ENCODE results near the gene NEK5. TPM values are rescaled to one million over a fixed set of nuclear protein-coding genes. Genes with fewer than 3 reads are reported as not detected.

The NEK5 gene
- total RNA-seq, 2 donors from 2014 or later = 1.2 to 2.3 TPM

DNA sequence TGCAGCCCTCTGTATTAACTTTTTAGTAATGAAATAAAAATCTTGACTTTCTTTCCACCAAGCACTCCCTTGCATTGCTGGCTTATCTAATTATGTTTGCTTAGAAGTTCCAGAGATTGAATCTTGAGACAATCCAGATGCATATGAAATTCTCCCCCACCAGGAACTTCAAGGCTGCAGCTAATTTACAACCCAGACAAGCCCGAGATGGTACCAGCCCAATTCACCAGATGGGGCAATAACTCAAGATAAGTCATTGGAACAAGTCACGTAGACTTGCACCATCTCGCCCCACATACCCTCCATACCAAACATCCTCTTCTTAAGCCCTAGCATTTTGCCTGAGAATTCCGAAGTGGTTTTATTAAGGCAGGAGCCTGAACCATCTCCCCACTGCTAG, 75.4 kb downstream of the NEK5 start:
- H3K4me3 ChIP-seq = no peak overlapping the region
- no peaks in the 10 kb centered on the region for H3K9me3 ChIP-seq
- no peak for DNase-seq (ENCODE audit: low spot score)
- no peak overlapping the region for H3K27ac ChIP-seq
- intact Hi-C loops (cut with DNase I) = no loop called here
- TF ChIP-seq, protein P1, sequence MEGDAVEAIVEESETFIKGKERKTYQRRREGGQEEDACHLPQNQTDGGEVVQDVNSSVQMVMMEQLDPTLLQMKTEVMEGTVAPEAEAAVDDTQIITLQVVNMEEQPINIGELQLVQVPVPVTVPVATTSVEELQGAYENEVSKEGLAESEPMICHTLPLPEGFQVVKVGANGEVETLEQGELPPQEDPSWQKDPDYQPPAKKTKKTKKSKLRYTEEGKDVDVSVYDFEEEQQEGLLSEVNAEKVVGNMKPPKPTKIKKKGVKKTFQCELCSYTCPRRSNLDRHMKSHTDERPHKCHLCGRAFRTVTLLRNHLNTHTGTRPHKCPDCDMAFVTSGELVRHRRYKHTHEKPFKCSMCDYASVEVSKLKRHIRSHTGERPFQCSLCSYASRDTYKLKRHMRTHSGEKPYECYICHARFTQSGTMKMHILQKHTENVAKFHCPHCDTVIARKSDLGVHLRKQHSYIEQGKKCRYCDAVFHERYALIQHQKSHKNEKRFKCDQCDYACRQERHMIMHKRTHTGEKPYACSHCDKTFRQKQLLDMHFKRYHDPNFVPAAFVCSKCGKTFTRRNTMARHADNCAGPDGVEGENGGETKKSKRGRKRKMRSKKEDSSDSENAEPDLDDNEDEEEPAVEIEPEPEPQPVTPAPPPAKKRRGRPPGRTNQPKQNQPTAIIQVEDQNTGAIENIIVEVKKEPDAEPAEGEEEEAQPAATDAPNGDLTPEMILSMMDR (IDR thresholded peaks at IDR 0.05) = no peak
- TF ChIP-seq POLR2AphosphoS5 (IDR thresholded peaks at IDR 0.05) (no peak), POLR2A (IDR thresholded peaks at IDR 0.05) (no peak)
- no peaks in the 10 kb centered on the region for H3K4me1 ChIP-seq (replicated peaks)
- H3K27me3 ChIP-seq (replicated peaks; ENCODE audit: insufficient read depth) = no peaks in the 10 kb centered on the region
- 42% methylated on average over 4 of the region's 4 CpGs for WGBS
- H3K36me3 ChIP-seq = no peaks in the 10 kb centered on the region

DNA sequence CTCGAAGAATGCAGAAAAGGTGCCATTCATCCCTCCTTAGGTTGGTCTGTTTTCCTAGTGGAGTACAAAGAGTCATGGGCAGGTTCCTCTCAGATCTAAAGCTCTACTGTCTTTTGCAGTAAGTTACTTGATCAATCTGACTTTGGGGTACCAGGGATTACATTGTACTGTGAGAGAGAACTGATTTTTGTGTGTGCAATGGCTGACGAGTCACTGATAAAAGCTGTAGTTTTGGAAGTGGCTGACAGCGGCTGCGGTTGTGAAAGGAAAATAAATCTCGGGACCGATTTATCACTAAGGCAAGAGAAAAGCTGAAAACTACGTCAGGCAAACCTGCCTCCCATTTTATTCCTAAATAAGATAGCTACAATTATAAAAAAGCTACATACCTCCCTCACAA, 77.5 kb downstream of the NEK5 start:
- Histone ChIP-seq H3K4me3 (no peak overlapping the region), H3K36me3 (no peaks in the 10 kb centered on the region), H3K27ac (no peak overlapping the region), H3K4me1 (replicated peaks) (no peaks in the 10 kb centered on the region), H3K27me3 (replicated peaks; ENCODE audit: insufficient read depth) (no peaks in the 10 kb centered on the region), H3K9me3 (no peaks in the 10 kb centered on the region)
- 75% methylated on average over 7 of the region's 7 CpGs for WGBS
- intact Hi-C loops (cut with DNase I) = no loop called here
- no peak for DNase-seq (ENCODE audit: low spot score)
- no peak for TF ChIP-seq POLR2AphosphoS5 (IDR thresholded peaks at IDR 0.05)
- TF ChIP-seq, protein P1 (IDR thresholded peaks at IDR 0.05) = no peak
- TF ChIP-seq POLR2A (IDR thresholded peaks at IDR 0.05) = no peak

DNA sequence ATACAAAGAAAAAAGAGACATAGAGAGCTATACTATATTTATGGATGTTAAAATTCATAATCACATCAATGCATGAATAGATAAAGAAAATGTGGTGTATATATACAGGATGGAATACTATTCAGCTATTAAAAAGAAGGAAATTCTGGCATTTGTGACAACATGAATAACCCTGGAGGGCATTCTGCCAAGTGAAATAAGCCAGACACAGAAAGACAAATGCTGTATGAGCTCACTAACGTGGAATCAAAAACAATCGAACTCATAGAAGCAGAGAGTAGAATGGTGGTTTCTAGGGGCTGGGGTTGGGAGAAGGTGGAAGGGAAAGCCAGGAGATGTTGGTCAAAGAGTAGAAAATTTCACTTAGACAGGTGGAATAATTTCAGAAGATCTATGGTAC, 80.4 kb downstream of the NEK5 start:
- H3K4me3 ChIP-seq = no peak overlapping the region
- 88% methylated on average over 2 of the region's 2 CpGs for WGBS
- intact Hi-C loops (cut with DNase I) = no loop called here
- no peaks in the 10 kb centered on the region for H3K27me3 ChIP-seq (replicated peaks; ENCODE audit: insufficient read depth)
- H3K9me3 ChIP-seq = no peaks in the 10 kb centered on the region
- no peaks in the 10 kb centered on the region for H3K36me3 ChIP-seq
- DNase-seq (ENCODE audit: low spot score) = no peak
- no peak overlapping the region for H3K27ac ChIP-seq
- H3K4me1 ChIP-seq (replicated peaks) = no peaks in the 10 kb centered on the region
- TF ChIP-seq, protein P1 (IDR thresholded peaks at IDR 0.05) = no peak
- no peak for TF ChIP-seq POLR2A (IDR thresholded peaks at IDR 0.05)

DNA sequence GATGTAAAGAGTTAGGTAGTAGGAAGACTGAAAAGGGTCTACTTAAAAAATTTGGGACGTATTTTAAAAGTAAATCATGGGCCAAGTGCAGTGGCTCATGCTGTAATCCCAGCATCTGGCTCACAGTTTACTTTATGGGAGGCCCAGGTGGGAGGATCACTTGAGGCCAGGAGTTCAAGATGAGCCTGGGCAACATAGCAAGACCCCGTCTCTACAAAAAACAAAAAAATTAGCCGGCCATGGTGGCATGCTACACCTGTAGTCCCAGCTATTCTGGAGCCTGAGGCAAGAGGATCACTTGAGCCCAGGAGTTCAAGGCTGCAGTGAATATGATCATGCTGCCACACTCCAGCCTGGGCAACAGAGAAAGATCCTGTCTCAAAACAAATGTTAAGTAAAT, 81.4 kb downstream of the NEK5 start:
- 86% methylated on average over 3 of the region's 3 CpGs for WGBS
- no peaks in the 10 kb centered on the region for H3K27me3 ChIP-seq (replicated peaks; ENCODE audit: insufficient read depth)

DNA sequence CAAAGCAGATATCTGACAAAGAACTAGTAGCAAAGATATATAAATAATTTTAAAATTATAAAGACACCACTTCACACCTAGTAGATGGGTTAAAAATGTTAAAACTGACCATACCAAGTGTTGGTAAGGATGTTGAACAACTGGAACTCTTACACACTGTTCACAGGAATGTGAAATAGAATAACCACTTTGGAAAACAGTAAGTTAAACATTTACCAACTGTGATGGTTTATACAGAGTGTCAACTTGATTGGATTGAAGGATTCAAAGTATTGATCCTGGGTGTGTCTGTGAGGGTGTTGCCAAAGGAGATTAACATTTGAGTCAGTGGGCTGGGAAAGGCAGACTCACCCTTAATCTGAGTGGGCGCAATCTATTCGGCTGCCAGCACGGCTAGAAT, 85.2 kb downstream of the NEK5 start:
- no peaks in the 10 kb centered on the region for H3K9me3 ChIP-seq
- TF ChIP-seq POLR2AphosphoS5 (IDR thresholded peaks at IDR 0.05) (no peak), POLR2A (IDR thresholded peaks at IDR 0.05) (no peak)
- TF ChIP-seq, protein P1 (IDR thresholded peaks at IDR 0.05) = no peak
- H3K4me1 ChIP-seq (replicated peaks) = no peaks in the 10 kb centered on the region
- H3K4me3 ChIP-seq = no peak overlapping the region
- H3K27ac ChIP-seq = no peak overlapping the region
- intact Hi-C loops (cut with DNase I) = no loop called here
- DNase-seq (ENCODE audit: low spot score) = no peak
- no peaks in the 10 kb centered on the region for H3K27me3 ChIP-seq (replicated peaks; ENCODE audit: insufficient read depth)
- no peaks in the 10 kb centered on the region for H3K36me3 ChIP-seq
- 93% methylated on average over 3 of the region's 3 CpGs for WGBS

More for the DNA sequence above, 81.4 kb downstream of the NEK5 start:
- TF ChIP-seq POLR2A (IDR thresholded peaks at IDR 0.05) (no peak), POLR2AphosphoS5 (IDR thresholded peaks at IDR 0.05) (no peak)
- TF ChIP-seq, protein P1 (IDR thresholded peaks at IDR 0.05) = no peak
- no peak overlapping the region for H3K4me3 ChIP-seq
- no peak for DNase-seq (ENCODE audit: low spot score)
- no peaks in the 10 kb centered on the region for H3K9me3 ChIP-seq
- H3K4me1 ChIP-seq (replicated peaks) = no peaks in the 10 kb centered on the region
- no peak overlapping the region for H3K27ac ChIP-seq
- H3K36me3 ChIP-seq = no peaks in the 10 kb centered on the region
- intact Hi-C loops (cut with DNase I) = no loop called here

All from prostate gland (tissue), 2 donors.